Stimulated activated CD4-positive, alpha-beta T cell treated with anti-CD3 and anti-CD28 coated beads, Interleukin-15, amount 100 ng/mL, for 48 hours (primary cell): ENCODE data around the gene PFKFB4.
"Not testable (repeated sequence)": the region's sequence is repeated elsewhere in the genome, so short reads cannot be mapped to it uniquely, and the experiment has no call there.

Experiments used
- DNase-seq, 2 donors: peaks; one replicate each; pipeline ENCODE4 v3.0.0-alpha.2; 2020; ENCODE audit warnings: low read depth in 2 of 2

PFKFB4 gene

GRCh38 chr3:48492461-48493202, 64.0 kb downstream of the PFKFB4 start:
- DNase-seq: no peak

GRCh38 chr3:48486952-48487351, 69.7 kb downstream of the PFKFB4 start:
- no peak for DNase-seq

- DNase-seq: not testable (repeated sequence)
Measured at GRCh38 chr3:48482822-48483221, 73.8 kb downstream of the PFKFB4 start.

DNA sequence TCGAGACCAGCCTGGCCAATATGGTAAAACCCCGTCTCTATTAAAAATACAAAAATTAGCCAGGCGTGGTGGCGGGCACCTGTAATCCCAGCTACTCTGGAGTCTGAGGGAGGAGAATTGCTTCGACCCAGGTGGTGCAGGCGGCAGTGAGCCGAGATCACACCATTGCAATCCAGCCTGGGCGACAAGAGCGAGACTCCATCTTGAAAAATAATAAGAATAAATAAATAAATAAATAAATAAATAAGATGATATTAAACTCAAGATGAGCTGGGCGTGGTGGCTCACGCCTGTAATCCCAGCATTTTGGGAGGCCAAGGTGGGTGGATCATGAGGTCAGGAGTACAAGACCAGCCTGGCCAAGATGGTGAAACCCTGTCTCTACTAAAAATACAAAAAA, 75.7 kb downstream of the PFKFB4 start:
- not testable (repeated sequence) for DNase-seq

GRCh38 chr3:48478626-48479555, 77.7 kb downstream of the PFKFB4 start:
- DNase-seq: no peak

DNA sequence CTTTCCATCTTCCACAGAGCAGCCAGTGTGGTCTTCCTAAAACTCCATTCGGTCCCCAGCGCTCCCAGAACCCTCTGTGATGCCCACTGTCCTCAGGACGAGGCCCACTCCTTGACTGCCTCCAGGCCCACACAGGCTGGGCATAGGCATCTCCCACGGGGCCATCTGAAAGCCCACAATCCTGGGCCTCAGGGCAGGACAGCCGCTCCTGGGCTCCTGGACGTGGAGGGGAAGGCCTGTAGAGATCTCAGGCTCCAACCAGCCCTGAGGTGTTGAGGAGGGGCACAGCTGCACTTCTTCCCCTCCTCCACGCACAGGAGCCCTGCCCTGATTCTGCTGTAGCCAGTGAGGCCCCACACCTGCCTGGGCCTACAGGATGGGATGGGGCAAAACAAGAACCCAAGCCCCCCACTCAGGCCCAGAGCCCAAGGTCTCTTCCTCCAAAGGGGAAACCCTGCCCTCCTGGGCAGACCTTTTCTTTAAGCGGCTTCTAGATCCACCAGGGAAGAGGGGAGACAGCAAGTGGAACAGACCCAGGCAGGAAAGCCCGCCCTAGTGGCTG, 78.6 kb downstream of the PFKFB4 start:
- DNase-seq: no peak

DNA sequence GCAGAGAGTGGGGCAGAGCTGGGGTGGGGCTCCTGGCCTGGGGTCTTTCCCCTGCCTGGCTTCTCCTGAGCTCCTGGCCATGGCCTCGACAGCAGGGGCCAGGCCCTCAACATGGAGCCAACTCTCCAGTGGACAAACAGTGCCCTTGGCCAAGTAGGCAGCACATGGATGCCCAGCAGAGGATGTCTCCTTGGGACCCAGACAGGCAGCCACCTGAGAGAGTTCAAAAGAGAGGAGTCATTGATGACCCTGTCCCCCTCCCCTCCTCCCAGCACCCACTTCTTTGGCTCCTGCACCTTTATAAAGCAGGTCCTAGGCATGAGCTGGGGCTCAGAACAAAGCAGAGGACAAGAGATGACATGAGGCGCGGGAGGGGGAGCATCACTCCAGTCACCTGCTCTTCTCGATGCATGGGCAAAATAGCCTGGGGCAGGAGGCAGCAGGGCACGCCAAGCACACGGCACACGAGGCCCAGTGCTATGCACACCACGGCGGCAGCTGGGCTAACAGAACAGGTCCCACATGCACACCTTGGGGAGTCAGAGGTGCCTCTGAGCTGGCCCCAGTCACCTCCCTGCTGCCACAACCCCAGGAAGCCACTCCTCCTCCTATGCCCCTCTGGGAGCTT, 80.1 kb downstream of the PFKFB4 start:
- no peak for DNase-seq

DNA sequence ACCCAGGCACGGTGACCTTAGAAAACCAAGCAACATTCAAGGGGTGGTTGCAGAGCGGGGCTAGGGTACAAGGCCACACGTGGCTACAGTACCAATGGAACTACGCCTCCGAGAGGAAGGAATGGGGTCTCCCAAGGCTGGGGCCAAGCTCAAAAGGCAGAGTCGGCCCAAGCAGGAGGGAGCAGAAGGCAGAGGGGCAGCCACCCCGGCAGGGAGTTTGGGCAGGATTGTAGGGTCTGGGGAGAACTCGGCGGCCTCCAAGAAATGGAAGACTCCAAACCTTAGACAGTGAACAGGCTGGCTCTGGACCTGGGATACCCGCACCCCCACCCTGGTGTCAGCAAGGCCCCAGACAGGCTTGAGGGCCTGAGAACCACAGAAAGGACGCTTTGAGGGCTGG, 81.4 kb downstream of the PFKFB4 start:
- no peak for DNase-seq

DNA sequence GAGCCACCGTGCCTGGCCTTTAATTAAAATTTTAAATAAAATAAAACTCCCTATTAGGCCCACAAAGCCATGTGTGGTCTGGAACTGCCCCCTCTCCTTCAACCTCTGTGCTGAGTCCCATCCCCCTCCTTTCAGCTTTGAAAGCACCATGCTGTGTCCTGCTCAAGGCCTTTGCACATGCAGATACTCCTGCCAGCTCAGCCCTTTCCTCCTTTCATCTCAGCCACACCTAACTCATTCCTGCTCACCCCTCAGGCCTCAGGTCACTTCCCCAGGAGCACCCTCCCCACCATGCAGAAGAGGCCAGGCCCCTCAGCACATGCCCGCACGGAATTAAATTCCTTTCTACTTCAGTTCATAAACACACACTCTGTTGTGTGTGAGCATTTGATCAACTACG, 82.0 kb downstream of the PFKFB4 start:
- DNase-seq: no peak

DNA sequence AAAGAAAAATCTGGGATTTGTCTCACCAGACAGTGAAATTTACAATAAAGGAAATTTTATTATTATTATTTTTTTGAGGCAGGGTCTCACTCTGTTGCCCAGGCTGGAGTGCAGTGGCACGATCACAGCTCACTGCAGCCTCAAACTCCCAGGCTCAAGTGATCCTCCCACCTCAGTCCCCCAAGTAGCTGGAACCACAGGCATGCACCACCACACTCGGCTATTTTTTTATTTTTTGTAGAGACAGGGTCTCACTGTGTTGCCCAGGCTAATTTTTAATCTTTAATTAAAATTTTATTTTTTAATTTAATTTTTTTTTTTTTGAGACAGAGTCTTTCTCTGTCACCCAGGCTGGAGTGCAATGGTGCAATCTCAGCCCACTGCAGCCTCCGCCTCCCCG, 82.6 kb downstream of the PFKFB4 start:
- DNase-seq: not testable (repeated sequence)

- no peak for DNase-seq
Measured at GRCh38 chr3:48473617-48473952, 83.0 kb downstream of the PFKFB4 start.

GRCh38 chr3:48472923-48473616, 83.5 kb downstream of the PFKFB4 start:
- DNase-seq: peak; percentile 93 to 95

DNA sequence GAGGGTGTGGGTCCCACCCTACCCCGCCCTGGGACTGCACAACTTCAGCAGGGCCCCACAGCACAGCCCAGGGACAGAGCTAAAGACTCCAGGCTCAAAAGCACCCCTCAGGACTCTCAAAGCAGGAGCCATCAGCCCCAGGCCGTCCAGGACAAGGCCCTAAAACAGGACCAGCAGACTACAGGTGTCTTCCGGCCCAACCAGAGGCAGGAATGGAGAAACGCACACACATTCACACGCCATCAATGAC, 84.0 kb downstream of the PFKFB4 start:
- no peak for DNase-seq

DNA sequence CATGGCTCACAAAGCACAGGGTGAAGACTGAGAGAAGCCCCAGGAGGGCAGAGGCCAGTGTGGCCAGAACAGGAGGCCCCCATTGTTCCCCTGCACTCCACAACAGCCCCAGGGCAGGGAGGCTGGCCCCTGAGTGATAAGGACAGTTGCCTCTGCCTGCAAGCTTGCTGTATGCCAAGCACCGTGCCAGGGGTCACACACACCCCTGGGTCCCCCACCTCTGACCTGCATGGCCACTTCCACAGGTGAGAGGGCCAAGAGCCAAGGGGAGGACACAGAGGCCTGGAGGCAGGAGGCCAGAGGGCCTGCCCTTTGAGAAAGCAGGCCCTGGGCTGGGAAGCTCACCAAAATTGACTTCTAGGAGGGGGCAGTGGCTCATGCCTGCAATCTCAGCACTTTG, 86.3 kb downstream of the PFKFB4 start:
- no peak for DNase-seq

- no peak for DNase-seq
Measured at GRCh38 chr3:48469046-48469915, 87.3 kb downstream of the PFKFB4 start.

DNA sequence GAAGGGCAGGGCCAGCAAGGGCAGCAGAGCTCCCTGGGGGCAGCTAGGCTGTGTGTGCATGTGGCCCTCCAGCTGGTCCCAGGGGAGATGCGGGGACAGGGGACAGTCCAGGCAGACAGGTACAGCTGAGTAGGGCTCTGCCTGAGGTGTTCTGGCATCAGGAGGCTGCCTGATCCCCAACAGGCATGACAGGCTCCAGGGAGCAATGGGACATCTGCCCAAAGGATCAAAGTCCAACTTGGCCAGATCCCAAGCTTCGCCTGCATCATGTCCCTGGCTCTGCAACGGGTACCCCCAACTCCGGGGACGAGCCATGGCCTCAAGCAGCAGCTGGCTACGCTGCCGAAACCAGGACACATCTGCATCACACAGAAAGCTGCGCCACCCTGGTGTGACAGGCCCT, 88.3 kb downstream of the PFKFB4 start:
- no peak for DNase-seq
